ENCODE measurements around the gene ETV6. TPM values are rescaled to one million over a fixed set of nuclear protein-coding genes. Genes with fewer than 3 reads are reported as not detected.

ETV6 gene
- total RNA-seq, 1 donor from 2014 or later, result 18.4 TPM

- DNase-seq (ENCODE audit: low spot score), result no peak
- intact Hi-C loops (cut with DNase I), result no loop called here
Measured at GRCh38 chr12:11778713-11779685, 129.5 kb downstream of the ETV6 start.

GRCh38 chr12:11780521-11781101 is 131.1 kb downstream of the ETV6 start:
- intact Hi-C loops (cut with DNase I), result no loop called here

GRCh38 chr12:11782914-11783420 is 133.5 kb downstream of the ETV6 start:
- intact Hi-C loops (cut with DNase I), result no loop called here
- DNase-seq (ENCODE audit: low spot score), result no peak

More at GRCh38 chr12:11780521-11781101, 131.1 kb downstream of the ETV6 start:
- no peak for DNase-seq (ENCODE audit: low spot score)

- DNase-seq (ENCODE audit: low spot score), result no peak
- intact Hi-C loops (cut with DNase I), result no loop called here
Measured at GRCh38 chr12:11785712-11786111, 136.2 kb downstream of the ETV6 start.

GRCh38 chr12:11786638-11787365 is 137.3 kb downstream of the ETV6 start:
- no peak for DNase-seq (ENCODE audit: low spot score)
- intact Hi-C loops (cut with DNase I), result no loop called here

- intact Hi-C loops (cut with DNase I), result no loop called here
- no peak for DNase-seq (ENCODE audit: low spot score)
Measured at GRCh38 chr12:11787437-11787836, 138.0 kb downstream of the ETV6 start.

- intact Hi-C loops (cut with DNase I), result no loop called here
- no peak for DNase-seq (ENCODE audit: low spot score)
Measured at GRCh38 chr12:11787933-11788849, 138.7 kb downstream of the ETV6 start.

GRCh38 chr12:11793921-11794710 is 144.6 kb downstream of the ETV6 start:
- no peak for DNase-seq (ENCODE audit: low spot score)
- intact Hi-C loops (cut with DNase I), result no loop called here

GRCh38 chr12:11794751-11795150 is 145.3 kb downstream of the ETV6 start:
- DNase-seq (ENCODE audit: low spot score), result no peak
- intact Hi-C loops (cut with DNase I), result loop anchor here (5.0 kb wide), 1 partner anchor 122 kb away; no protein-coding TSS in a partner anchor

- no peak for DNase-seq (ENCODE audit: low spot score)
- intact Hi-C loops (cut with DNase I), result loop anchor here (5.0 kb wide), 1 partner anchor 123 kb away; no protein-coding TSS in a partner anchor
Measured at GRCh38 chr12:11795192-11795912, 145.9 kb downstream of the ETV6 start.

- intact Hi-C loops (cut with DNase I), result loop anchor here (5.0 kb wide), 1 partner anchor 124 kb away; no protein-coding TSS in a partner anchor
- no peak for DNase-seq (ENCODE audit: low spot score)
Measured at GRCh38 chr12:11795913-11796459, 146.5 kb downstream of the ETV6 start.

- no peak for DNase-seq (ENCODE audit: low spot score)
- intact Hi-C loops (cut with DNase I), result loop anchor here (5.0 kb wide), 1 partner anchor 125 kb away; no protein-coding TSS in a partner anchor
Measured at GRCh38 chr12:11797317-11797913, 147.9 kb downstream of the ETV6 start.

GRCh38 chr12:11798006-11798708 is 148.7 kb downstream of the ETV6 start:
- DNase-seq (ENCODE audit: low spot score), result no peak
- intact Hi-C loops (cut with DNase I), result loop anchor here (5.0 kb wide), 1 partner anchor 126 kb away; no protein-coding TSS in a partner anchor

- no peak for DNase-seq (ENCODE audit: low spot score)
- intact Hi-C loops (cut with DNase I), result loop anchor here (5.0 kb wide), 1 partner anchor 127 kb away; no protein-coding TSS in a partner anchor
Measured at GRCh38 chr12:11798856-11799501, 149.5 kb downstream of the ETV6 start.

GRCh38 chr12:11799502-11799873 is 150.0 kb downstream of the ETV6 start:
- intact Hi-C loops (cut with DNase I), result loop anchor here (5.0 kb wide), 1 partner anchor 127 kb away; no protein-coding TSS in a partner anchor
- no peak for DNase-seq (ENCODE audit: low spot score)
